ENCODE measurements around the gene EHBP1L1. TPM values are rescaled to one million over a fixed set of nuclear protein-coding genes. Genes with fewer than 3 reads are reported as not detected.

EHBP1L1 gene
- total and polyA plus RNA-seq, 2 of the 8 experiments (the other 6 are each of a cell fraction or from before 2014, with no cell fraction given) = 4.3 to 6.6 TPM

DNA sequence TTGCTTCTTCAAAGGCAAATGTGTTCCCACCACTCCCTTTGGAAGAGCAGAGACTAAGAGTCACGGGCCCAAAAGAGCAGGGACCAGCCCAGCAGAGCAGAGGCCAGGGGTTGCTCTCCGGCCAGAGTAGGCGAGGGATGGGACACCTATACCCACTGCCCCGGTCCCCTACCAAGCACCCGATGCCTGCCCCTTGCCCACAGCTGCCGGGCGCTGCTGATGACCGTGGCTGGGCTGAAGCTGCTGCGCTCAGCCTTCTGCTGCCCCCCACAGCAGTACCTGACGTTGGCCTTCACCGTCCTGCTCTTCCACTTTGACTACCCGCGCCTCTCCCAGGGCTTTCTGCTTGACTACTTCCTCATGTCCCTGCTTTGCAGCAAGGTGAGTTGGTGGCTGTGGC lies 51.3 kb downstream of the EHBP1L1 start:
- H3K9me3 ChIP-seq (ENCODE audit: insufficient read depth in 2 of 2, low read depth in 1 of 2, low read length in 1 of 2) = no peaks in the 10 kb centered on the region
- no peak for TF ChIP-seq KDM5A (IDR thresholded peaks at IDR 0.05; ENCODE audit: low read length)
- no peak for TF ChIP-seq RNF2 (IDR thresholded peaks at IDR 0.05; ENCODE audit: borderline replicate concordance, low read depth, low read length, missing control alignments, poor library complexity, severe bottlenecking)
- no peak for TF ChIP-seq ASH2L (IDR thresholded peaks at IDR 0.05; ENCODE audit: low read length)
- TF ChIP-seq TCF12 (IDR thresholded peaks at IDR 0.05; ENCODE audit: low read depth, low read length) = no peak
- TF ChIP-seq, protein P1, sequence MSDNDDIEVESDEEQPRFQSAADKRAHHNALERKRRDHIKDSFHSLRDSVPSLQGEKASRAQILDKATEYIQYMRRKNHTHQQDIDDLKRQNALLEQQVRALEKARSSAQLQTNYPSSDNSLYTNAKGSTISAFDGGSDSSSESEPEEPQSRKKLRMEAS (IDR thresholded peaks at IDR 0.05) = no peak

More for the DNA sequence above, 51.3 kb downstream of the EHBP1L1 start:
- no peak overlapping the region for H3K4me2 ChIP-seq (ENCODE audit: insufficient read depth in 1 of 2, low read depth in 2 of 2, low read length in 2 of 2)
- H3K79me1 ChIP-seq (ENCODE audit: low read depth, low read length) = no peaks in the 10 kb centered on the region; the same call in 1 of the 2 replicates
- no peak overlapping the region for H2AK5ac ChIP-seq (ENCODE audit: low read depth, low read length)
- H3K79me2 ChIP-seq (ENCODE audit: control insufficient read depth in 1 of 2, insufficient read depth in 2 of 2, low read length in 2 of 2) = no peaks in the 10 kb centered on the region
- H3K18ac ChIP-seq (ENCODE audit: extremely low read depth, low read length) = no peak overlapping the region
- peaks cover 0 to 30% of the 10 kb centered on the region in 2 experiments for H4K20me1 ChIP-seq (replicated peaks in 1 of 2; ENCODE audit: control insufficient read depth in 1 of 2, insufficient read depth in 2 of 2, low read length in 2 of 2)
- no peak overlapping the region for H3K14ac ChIP-seq (ENCODE audit: insufficient read length)
- no peak overlapping the region for H2BK5ac ChIP-seq (ENCODE audit: low read depth, low read length)
- no peak overlapping the region for H3K9ac ChIP-seq (replicated peaks in 1 of 4; ENCODE audit: extremely low read depth in 1 of 4, low read depth in 3 of 4, low read length in 3 of 4)
- no peak overlapping the region for H2BK20ac ChIP-seq (ENCODE audit: low read length)
- FAIRE-seq (no peak), DNase-seq (ENCODE audit: low read depth in 1 of 2, low spot score in 2 of 2) (no peak)
- no peak overlapping the region for H3K27ac ChIP-seq (ENCODE audit: low read depth, low read length)
- H3K36me3 ChIP-seq (ENCODE audit: control insufficient read depth in 2 of 4, insufficient read depth in 4 of 4, low read length in 3 of 4) = peaks cover 27 to 55% (median 43%) of the 10 kb centered on the region in 4 experiments; a peak in 7 of 8 replicates
- no peaks in the 10 kb centered on the region for H3K27me3 ChIP-seq (replicated peaks in 1 of 4; ENCODE audit: control insufficient read depth in 3 of 4, extremely low read depth in 1 of 4, insufficient read depth in 3 of 4, low read length in 3 of 4)
- H4K8ac ChIP-seq (ENCODE audit: extremely low read depth, insufficient read depth, low read length) = no peak overlapping the region
- no peak overlapping the region for H2AFZ ChIP-seq (ENCODE audit: low read length)
- H3K23ac ChIP-seq (ENCODE audit: insufficient read length) = no peak overlapping the region
- ChIA-PET POLR2A (ENCODE audit: partially characterized antibody) (interaction anchor here (1.1 to 4.1 kb wide), 8 partner anchors 9 to 31 kb away, joined by 4 to 40 read pairs (median 6); partner anchors contain the start of genes PCNX3 and SIPA1), CTCF (ENCODE audit: partially characterized antibody) (interaction anchor here (0.6 to 3.0 kb wide), 7 partner anchors 10 to 202 kb away, joined by 3 to 14 read pairs (median 5); partner anchors contain the start of gene SIPA1)
- H2BK120ac ChIP-seq (replicated peaks; ENCODE audit: low read depth, low read length) = no peak overlapping the region
- H3K4me1 ChIP-seq (replicated peaks in 1 of 4; ENCODE audit: control insufficient read depth in 3 of 4, insufficient read depth in 4 of 4, low read length in 3 of 4) = no peaks in the 10 kb centered on the region
- no peak overlapping the region for H3K4me3 ChIP-seq (ENCODE audit: extremely low read depth in 1 of 4, insufficient read depth in 2 of 4, low read depth in 3 of 4, low read length in 4 of 4)
- no peak overlapping the region for H2BK12ac ChIP-seq (ENCODE audit: low read depth, low read length)
- H4K5ac ChIP-seq (ENCODE audit: insufficient read length, low read depth, low read length) = no peak overlapping the region
- H3K23me2 ChIP-seq (ENCODE audit: low read depth, low read length) = no peaks in the 10 kb centered on the region
- no peak overlapping the region for H4K91ac ChIP-seq (replicated peaks; ENCODE audit: insufficient read length, low read length)
- no peak overlapping the region for H3K4ac ChIP-seq (replicated peaks; ENCODE audit: insufficient read length, low read depth, low read length)
- no peak overlapping the region for H2BK15ac ChIP-seq (ENCODE audit: low read length)
- 92% methylated on average over 12 of the region's 13 CpGs; no CpG with 5 or more reads in 1 of the 2 experiments for WGBS, 2 experiments (ENCODE audit: extremely low coverage in 1 of 2, insufficient coverage in 1 of 2, insufficient read length in 1 of 2, insufficient replicate concordance in 2 of 2, low coverage in 1 of 2, low lambda C conversion rate in 2 of 2, missing lambda C conversion rate in 1 of 2)
- H3K56ac ChIP-seq (replicated peaks; ENCODE audit: insufficient read length, low read depth, low read length) = no peak overlapping the region
